HG03103 (cell line): ENCODE data around the gene MCU.
"Not testable (repeated sequence)": the region's sequence is repeated elsewhere in the genome, so short reads cannot be mapped to it uniquely, and the experiment has no call there.

Experiments
- ATAC-seq: cut with Tn5 transposase; IDR thresholded peaks from one replicate; pipeline ENCODE4 v1.9.1; 2021; ENCODE audit warnings: low read depth; ENCODE audit not compliant: unreplicated experiment

The MCU gene

GRCh38 chr10:72686430-72686829 is 5.5 kb upstream of the MCU start:
- not testable (repeated sequence) for ATAC-seq

DNA sequence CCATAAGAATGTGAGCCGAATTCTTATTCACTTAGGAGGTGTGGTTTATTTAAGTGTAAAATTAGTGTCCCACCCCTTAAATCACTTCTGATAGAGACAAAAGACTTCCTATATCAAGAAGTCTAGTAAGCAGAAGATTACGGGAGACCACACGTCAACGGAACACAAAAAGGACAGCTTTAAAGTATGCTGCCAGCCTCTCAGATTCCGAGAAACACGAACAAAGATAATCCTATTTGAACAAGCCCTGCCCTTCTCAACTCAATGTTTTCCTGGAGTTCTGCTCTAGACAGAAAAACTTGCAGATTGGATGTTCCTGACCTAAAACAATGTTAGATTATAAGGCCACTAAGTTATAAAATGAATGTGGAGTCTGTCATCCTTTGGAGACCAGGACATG is 4.9 kb upstream of the MCU start:
- no peak for ATAC-seq

- no peak for ATAC-seq
Observed at GRCh38 chr10:72688208-72688651, 3.7 kb upstream of the MCU start.

GRCh38 chr10:72689660-72690059 is 2.3 kb upstream of the MCU start:
- ATAC-seq = no peak

DNA sequence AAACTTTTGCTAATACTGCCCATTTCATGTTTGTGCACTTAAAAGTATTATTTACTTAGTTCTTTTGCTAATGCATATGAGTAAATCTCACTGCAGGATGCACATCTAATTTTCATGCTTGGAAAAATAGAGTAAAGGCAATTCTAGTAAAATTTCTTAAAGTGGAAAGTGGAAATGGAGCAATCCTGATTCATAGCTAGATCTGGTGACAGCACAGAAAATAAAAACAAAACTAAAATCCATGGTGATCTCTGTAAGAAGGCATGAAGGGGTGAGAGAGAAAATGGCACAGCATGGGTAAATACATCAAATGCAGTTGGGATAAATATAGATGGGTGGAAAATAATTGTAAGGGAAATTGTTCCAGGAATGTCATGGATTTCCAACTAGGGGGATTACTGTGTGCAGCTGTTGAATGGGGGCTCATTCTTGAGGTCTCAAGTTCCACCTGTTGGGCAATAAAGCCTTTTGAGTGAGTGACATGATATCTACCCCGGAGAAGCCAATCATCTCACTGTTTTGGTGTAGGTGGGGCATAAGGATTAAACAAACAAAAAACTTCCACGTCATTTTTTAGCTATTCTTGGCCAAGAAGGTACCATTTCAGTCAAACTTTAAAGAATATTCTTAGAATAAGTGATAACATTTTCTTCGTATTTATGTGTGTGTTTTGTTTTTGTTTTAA is 1.7 kb upstream of the MCU start:
- ATAC-seq = no peak

DNA sequence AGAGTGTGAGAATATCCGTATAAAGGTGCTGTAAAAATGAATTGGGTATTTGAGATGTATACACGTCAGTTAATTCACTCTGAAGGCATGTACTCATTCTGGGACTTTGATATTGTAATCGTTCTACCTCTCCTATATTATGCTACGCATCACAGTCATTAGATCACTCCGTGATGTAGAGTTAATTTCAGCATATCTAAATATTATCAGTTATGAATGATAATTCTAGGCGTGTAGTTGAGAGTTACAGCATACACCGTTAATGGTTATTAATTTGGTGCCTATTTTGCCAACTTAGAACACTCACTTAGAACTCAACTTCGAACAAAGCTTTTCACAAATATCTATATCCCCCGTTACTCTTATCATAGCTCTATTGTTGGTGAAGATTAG is 477 bp upstream of the MCU start:
- ATAC-seq = no peak

DNA sequence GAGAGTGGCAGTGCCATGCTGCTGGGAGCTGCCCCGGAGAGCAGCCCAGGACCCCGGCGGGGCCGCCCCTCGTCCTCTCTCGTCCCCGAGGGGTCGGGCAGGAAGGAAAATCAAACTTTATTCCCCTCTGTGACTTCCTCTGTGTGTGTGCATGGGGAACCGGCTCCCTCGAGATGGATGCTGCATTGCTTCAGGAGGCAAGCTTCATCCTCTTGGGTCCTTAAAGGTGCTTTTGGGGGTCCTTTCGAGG is 726 bp downstream of the MCU start:
- ATAC-seq = no peak

GRCh38 chr10:72692994-72693781 is 1.2 kb downstream of the MCU start:
- ATAC-seq = no peak

GRCh38 chr10:72694476-72695369 is 2.8 kb downstream of the MCU start:
- ATAC-seq = no peak

DNA sequence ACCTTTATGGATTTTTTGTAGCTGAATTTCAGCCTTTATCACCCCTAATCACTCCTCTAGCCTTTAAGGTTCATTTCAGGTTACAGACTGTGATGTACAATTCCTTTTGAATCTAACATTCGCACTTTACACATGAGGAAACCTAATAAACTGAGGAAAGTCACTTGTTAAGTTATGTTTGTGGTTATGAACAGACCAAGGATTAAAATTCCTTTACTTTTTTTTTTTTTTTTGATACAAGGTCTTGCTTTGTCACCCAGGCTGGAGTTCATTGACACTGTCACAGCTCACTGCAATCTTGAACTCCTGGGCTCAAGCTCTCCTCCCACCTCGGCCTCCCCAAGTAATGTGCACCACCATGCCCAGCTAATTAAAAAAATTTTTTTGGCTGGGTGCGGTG is 3.6 kb downstream of the MCU start:
- no peak for ATAC-seq

GRCh38 chr10:72697716-72698115 is 5.8 kb downstream of the MCU start:
- ATAC-seq = no peak

- not testable (repeated sequence) for ATAC-seq
Observed at GRCh38 chr10:72702465-72702864, 10.5 kb downstream of the MCU start.

GRCh38 chr10:72702868-72703581 is 11.1 kb downstream of the MCU start:
- no peak for ATAC-seq

DNA sequence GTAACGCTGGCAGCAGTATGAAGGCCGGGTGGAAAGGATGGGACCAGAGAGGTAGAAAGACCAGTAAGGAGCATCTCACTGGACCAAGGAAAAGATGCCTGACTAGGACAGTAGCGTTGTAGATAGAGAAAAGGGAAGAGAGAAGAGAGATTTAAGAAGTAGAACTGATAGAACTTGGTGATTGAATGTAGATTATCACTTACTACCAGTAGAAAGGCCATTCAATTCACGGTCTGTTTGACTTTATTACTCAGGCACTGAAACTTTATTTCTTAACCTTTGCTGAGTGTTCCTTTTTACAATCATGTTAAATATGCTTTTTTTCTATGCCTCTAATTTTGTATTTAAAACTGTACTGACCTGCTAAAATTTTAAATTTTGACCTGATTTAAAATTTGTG is 12.2 kb downstream of the MCU start:
- no peak for ATAC-seq

DNA sequence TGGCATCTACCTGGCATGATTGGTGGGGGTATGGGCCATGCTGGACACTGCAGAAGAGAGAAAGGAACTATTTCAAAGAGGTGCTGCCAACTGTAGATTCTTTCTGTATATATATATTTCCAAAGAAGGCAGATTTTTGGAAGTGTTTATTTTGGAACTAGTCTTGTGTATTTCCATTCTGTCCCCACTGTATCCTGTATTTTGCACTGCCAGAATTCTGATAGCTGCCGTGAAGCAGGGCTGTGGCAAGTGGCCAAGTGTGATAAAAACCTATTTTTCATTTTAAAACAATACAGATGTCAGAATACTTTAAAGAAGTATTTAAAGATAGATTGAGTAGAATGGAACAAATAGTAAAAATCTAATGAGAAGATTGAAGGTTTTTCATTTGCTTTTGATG is 17.1 kb downstream of the MCU start:
- ATAC-seq = no peak

- ATAC-seq = no peak
Observed at GRCh38 chr10:72712136-72712535, 20.2 kb downstream of the MCU start.

DNA sequence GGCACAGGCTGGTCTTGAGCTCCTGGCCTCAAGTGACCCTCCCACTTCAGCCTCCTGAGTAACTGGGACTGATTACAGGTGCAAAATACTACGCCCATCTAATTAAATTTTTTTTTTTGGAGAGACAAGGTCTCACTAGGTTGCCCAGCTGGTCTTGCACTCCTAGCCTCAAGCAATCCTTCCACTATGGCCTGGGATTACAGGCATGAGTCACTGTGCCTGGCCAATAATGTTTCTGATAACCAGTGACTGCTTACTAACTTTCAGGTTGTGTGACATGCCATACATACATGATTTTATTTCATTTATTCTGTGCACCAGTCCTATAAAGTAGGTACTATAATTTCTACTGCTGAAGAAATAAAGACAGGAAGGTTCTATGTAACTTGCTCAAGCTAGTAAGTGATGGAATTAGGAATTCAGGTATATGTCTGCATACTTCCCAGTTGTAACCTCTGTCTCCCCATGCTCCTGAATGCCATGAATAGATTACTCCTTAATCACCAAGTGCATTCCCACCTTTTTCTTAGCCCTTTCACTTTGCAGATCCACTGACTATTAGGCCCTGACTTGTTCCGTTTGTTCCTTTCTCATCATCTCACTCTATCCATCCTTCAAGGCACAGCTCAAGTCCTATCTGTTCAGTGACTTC is 28.1 kb downstream of the MCU start:
- no peak for ATAC-seq

DNA sequence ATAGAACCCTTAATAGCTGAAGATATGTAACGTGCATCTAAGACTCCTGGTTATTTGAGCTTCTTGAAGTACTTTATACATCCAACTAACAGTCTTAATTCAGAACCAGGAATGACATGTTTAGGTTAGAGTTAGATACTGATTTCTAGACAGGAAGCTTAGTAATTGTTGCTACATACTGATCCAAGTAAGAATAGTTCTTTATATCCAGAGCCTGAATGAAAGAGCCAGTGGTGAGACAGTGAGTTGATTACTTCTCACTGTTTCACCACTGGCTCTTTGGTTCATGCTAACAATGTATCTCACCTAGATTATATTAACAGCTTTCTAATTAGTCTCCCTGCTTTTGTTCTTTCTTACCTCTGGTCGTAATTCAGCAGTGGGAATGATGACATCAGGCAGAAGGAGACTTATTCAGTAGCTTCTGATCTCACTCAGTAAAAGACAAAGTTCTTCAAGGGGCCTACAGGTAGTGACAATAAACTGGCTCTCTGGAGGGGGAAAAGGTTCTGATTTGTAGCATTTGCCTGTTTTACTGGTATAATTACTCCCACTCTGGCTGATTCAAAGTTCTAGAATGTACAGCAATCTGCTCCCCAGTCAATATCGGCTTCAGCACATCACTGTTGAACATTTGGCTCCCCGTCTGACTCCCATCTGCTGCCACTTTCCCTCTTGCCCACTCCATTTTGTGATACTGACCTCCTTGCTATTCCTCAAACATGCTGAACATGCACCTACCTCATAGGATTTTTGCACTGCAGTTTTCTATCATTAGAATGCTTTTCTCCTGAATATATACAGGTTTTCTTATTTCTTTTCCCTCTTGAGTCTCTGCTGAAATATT is 29.1 kb downstream of the MCU start:
- no peak for ATAC-seq

GRCh38 chr10:72727130-72727529 is 35.2 kb downstream of the MCU start:
- ATAC-seq = no peak
